ENCODE results near the gene LRP10.

The LRP10 gene

GRCh38 chr14:22915886-22916521 is 44.5 kb downstream of the LRP10 start:
- no peak for TF ChIP-seq CTCF (IDR thresholded peaks at IDR 0.05; ENCODE audit: insufficient read depth, low read depth, low read length, missing control alignments)
- DNase-seq (ENCODE audit: low read depth), result peak; percentile 29
- H3K4me3 ChIP-seq (ENCODE audit: low read length), result no peak overlapping the region

- peak; percentile 100 for DNase-seq (ENCODE audit: low read depth)
- no peak for TF ChIP-seq CTCF (IDR thresholded peaks at IDR 0.05; ENCODE audit: insufficient read depth, low read depth, low read length, missing control alignments)
- peak within 1 kb of the TSS; percentile 99 for H3K4me3 ChIP-seq (ENCODE audit: low read length)
These were observed 47.5 kb downstream of the LRP10 start, which contains the start of gene RBM23 for GRCh38 chr14:22918804-22919600. Gene RBM23 (minus strand): TSS chr14:22919149.

- no peak for DNase-seq (ENCODE audit: low read depth)
- TF ChIP-seq CTCF (IDR thresholded peaks at IDR 0.05; ENCODE audit: insufficient read depth, low read depth, low read length, missing control alignments), result no peak
- H3K4me3 ChIP-seq (ENCODE audit: low read length), result peak overlapping the region; percentile 11
These were observed 48.0 kb downstream of the LRP10 start for GRCh38 chr14:22919601-22919921.

GRCh38 chr14:22920697-22921096 is 49.2 kb downstream of the LRP10 start:
- no peak overlapping the region for H3K4me3 ChIP-seq (ENCODE audit: low read length)
- DNase-seq (ENCODE audit: low read depth), result no peak
- no peak for TF ChIP-seq CTCF (IDR thresholded peaks at IDR 0.05; ENCODE audit: insufficient read depth, low read depth, low read length, missing control alignments)

- H3K4me3 ChIP-seq (ENCODE audit: low read length), result no peak overlapping the region
- no peak for DNase-seq (ENCODE audit: low read depth)
- TF ChIP-seq CTCF (IDR thresholded peaks at IDR 0.05; ENCODE audit: insufficient read depth, low read depth, low read length, missing control alignments), result no peak
These were observed 50.8 kb downstream of the LRP10 start for GRCh38 chr14:22922294-22922693.

GRCh38 chr14:22923746-22924145 is 52.2 kb downstream of the LRP10 start:
- no peak for TF ChIP-seq CTCF (IDR thresholded peaks at IDR 0.05; ENCODE audit: insufficient read depth, low read depth, low read length, missing control alignments)
- no peak overlapping the region for H3K4me3 ChIP-seq (ENCODE audit: low read length)
- no peak for DNase-seq (ENCODE audit: low read depth)

All from epithelial cell of esophagus (primary cell).